ENCODE results near the gene TMEM190.
"Not testable (repeated sequence)": the region's sequence is repeated elsewhere in the genome, so short reads cannot be mapped to it uniquely, and the experiment has no call there.

TMEM190 gene

GRCh38 chr19:55392820-55393761, 16.5 kb downstream of the TMEM190 start:
- TF ChIP-seq CTCF (conservative IDR thresholded peaks at IDR 0.05; ENCODE audit: low read depth, low read length), result no peak
- Histone ChIP-seq H3K27ac (no peak overlapping the region), H3K36me3 (ENCODE audit: insufficient read depth) (peaks cover under 1% of the 10 kb centered on the region; the same call in 1 of the 2 replicates), H3K27me3 (ENCODE audit: insufficient read depth, low read depth) (no peaks in the 10 kb centered on the region), H3K4me3 (IDR thresholded peaks at IDR 0.05; ENCODE audit: insufficient read depth, low read depth, low read length) (no peak overlapping the region), H3K4me2 (no peak overlapping the region), H3K79me2 (ENCODE audit: insufficient read depth, low read depth) (peaks cover 9% of the 10 kb centered on the region; the same call in 1 of the 2 replicates), H3K9ac (no peak overlapping the region), H3K4me1 (ENCODE audit: low read depth, poor library complexity, severe bottlenecking) (peaks cover 8% of the 10 kb centered on the region), H4K20me1 (ENCODE audit: insufficient read depth) (peaks cover 18% of the 10 kb centered on the region), H2AFZ (ENCODE audit: low read depth) (no peak overlapping the region)

GRCh38 chr19:55398200-55398925, 21.7 kb downstream of the TMEM190 start:
- H4K20me1 ChIP-seq (ENCODE audit: insufficient read depth), result peaks cover 10% of the 10 kb centered on the region; the same call in 1 of the 2 replicates

GRCh38 chr19:55400281-55401087, 23.9 kb downstream of the TMEM190 start:
- H3K9ac ChIP-seq, result no peak overlapping the region
- peaks cover 4% of the 10 kb centered on the region for H3K4me1 ChIP-seq (ENCODE audit: low read depth, poor library complexity, severe bottlenecking)
- H3K4me3 ChIP-seq (IDR thresholded peaks at IDR 0.05; ENCODE audit: insufficient read depth, low read depth, low read length), result no peak overlapping the region
- H2AFZ ChIP-seq (ENCODE audit: low read depth), result no peak overlapping the region
- TF ChIP-seq CTCF (conservative IDR thresholded peaks at IDR 0.05; ENCODE audit: low read depth, low read length), result no peak
- H3K79me2 ChIP-seq (ENCODE audit: insufficient read depth, low read depth), result peaks cover 27% of the 10 kb centered on the region
- H4K20me1 ChIP-seq (ENCODE audit: insufficient read depth), result peaks cover 10% of the 10 kb centered on the region; the same call in 1 of the 2 replicates
- no peak overlapping the region for H3K27ac ChIP-seq
- H3K4me2 ChIP-seq, result no peak overlapping the region
- H3K36me3 ChIP-seq (ENCODE audit: insufficient read depth), result peaks cover 19% of the 10 kb centered on the region; the same call in 1 of the 2 replicates
- H3K27me3 ChIP-seq (ENCODE audit: insufficient read depth, low read depth), result no peaks in the 10 kb centered on the region

More at GRCh38 chr19:55398200-55398925, 21.7 kb downstream of the TMEM190 start:
- Histone ChIP-seq H3K27ac (no peak overlapping the region), H3K4me3 (IDR thresholded peaks at IDR 0.05; ENCODE audit: insufficient read depth, low read depth, low read length) (no peak overlapping the region), H3K4me2 (no peak overlapping the region), H3K9ac (no peak overlapping the region), H3K4me1 (ENCODE audit: low read depth, poor library complexity, severe bottlenecking) (no peaks in the 10 kb centered on the region), H2AFZ (ENCODE audit: low read depth) (no peak overlapping the region), H3K36me3 (ENCODE audit: insufficient read depth) (peaks cover 9% of the 10 kb centered on the region; the same call in 1 of the 2 replicates), H3K79me2 (ENCODE audit: insufficient read depth, low read depth) (peaks cover 7% of the 10 kb centered on the region), H3K27me3 (ENCODE audit: insufficient read depth, low read depth) (no peaks in the 10 kb centered on the region)
- no peak for TF ChIP-seq CTCF (conservative IDR thresholded peaks at IDR 0.05; ENCODE audit: low read depth, low read length)

GRCh38 chr19:55401390-55401789, 24.8 kb downstream of the TMEM190 start:
- H3K9ac ChIP-seq; H3K27ac ChIP-seq; H3K27me3 ChIP-seq (ENCODE audit: insufficient read depth, low read depth); H3K4me3 ChIP-seq (IDR thresholded peaks at IDR 0.05; ENCODE audit: insufficient read depth, low read depth, low read length); H3K4me2 ChIP-seq; H2AFZ ChIP-seq (ENCODE audit: low read depth): not testable (repeated sequence)
- peaks cover 25% of the 10 kb centered on the region; the same call in 1 of the 2 replicates for H3K36me3 ChIP-seq (ENCODE audit: insufficient read depth)
- H4K20me1 ChIP-seq (ENCODE audit: insufficient read depth), result peaks cover 13% of the 10 kb centered on the region
- peaks cover 36% of the 10 kb centered on the region for H3K79me2 ChIP-seq (ENCODE audit: insufficient read depth, low read depth)
- H3K4me1 ChIP-seq (ENCODE audit: low read depth, poor library complexity, severe bottlenecking), result peaks cover 13% of the 10 kb centered on the region
